Panc1 (cell line): Measurements from ENCODE around the gene CACNA1E. TPM values are rescaled to one million over a fixed set of nuclear protein-coding genes. Genes with fewer than 3 reads are reported as not detected.

Experiments used
- ATAC-seq: fragments of 200-7000 bp; cut with Tn5 transposase; 2 replicates; pipeline ENCODE4 v1.9.1; 2020; ENCODE audit warnings: mild to moderate bottlenecking, moderate library complexity
- BruUV-seq: library from RNA; stranded (reverse); fragments of 400-500 nt; replicated peaks from 2 replicates; lab custom pipeline; 2021; lab: Mats Ljungman, UMichigan
- CTCF ChIA-PET: fragments of 300-600 bp; sonication (Branson Sonifier 250); formaldehyde crosslinking; loops from one replicate; lab custom pipeline; 2022; ENCODE audit warnings: antibody characterized with exemption; lab: Charles Lee
- POLR2A ChIA-PET: fragments of 300-600 bp; sonication (Branson Sonifier 250); formaldehyde crosslinking; loops from one replicate; lab custom pipeline; 2022; ENCODE audit warnings: antibody characterized with exemption; lab: Charles Lee
- DNase-seq: peaks from one replicate; pipeline ENCODE4 v3.0.0-alpha.2; 2010; ENCODE audit warnings: low read depth, low spot score
- H3K27ac ChIP-seq: 2 replicates; pipeline ENCODE4 v1.5.1; 2011; ENCODE audit warnings: mild to moderate bottlenecking, low read length, inconsistent platforms
- H3K27me3 ChIP-seq: fragments of 200-500 bp; sonication (Bioruptor generic); 2 replicates; pipeline ENCODE4 v1.6.0; 2014; ENCODE audit warnings: low read length, inconsistent platforms; ENCODE audit not compliant: control insufficient read depth, insufficient read depth
- H3K36me3 ChIP-seq: fragments of 200-500 bp; sonication (Bioruptor generic); 2 replicates; pipeline ENCODE4 v1.5.1; 2014; ENCODE audit warnings: inconsistent platforms, mild to moderate bottlenecking, low read length, moderate library complexity; ENCODE audit not compliant: control insufficient read depth, insufficient read depth
- H3K4me1 ChIP-seq: 2 replicates; pipeline ENCODE4 v1.5.1; 2011; ENCODE audit warnings: inconsistent platforms, mild to moderate bottlenecking, low read length, moderate library complexity; ENCODE audit not compliant: control insufficient read depth, insufficient read depth
- H3K4me3 ChIP-seq, 2 experiments: 2 replicates each; pipeline ENCODE4 v1.5.1; 2011 to 2012; ENCODE audit warnings: low read depth in 2 of 2, low read length in 2 of 2, mild to moderate bottlenecking in 2 of 2, inconsistent platforms in 1 of 2, moderate library complexity in 1 of 2
- H3K9me3 ChIP-seq: fragments of 200-500 bp; sonication (Bioruptor generic); 2 replicates; pipeline ENCODE4 v1.5.1; 2014; ENCODE audit warnings: low read depth, mild to moderate bottlenecking, inconsistent platforms, low read length, moderate library complexity; ENCODE audit not compliant: control insufficient read depth, insufficient read depth
- POLR2AphosphoS5 ChIP-seq: IDR thresholded peaks from 2 replicates; pipeline ENCODE4 v1.6.1; 2012; ENCODE audit warnings: mild to moderate bottlenecking, low read depth, low read length, moderate library complexity
- SIN3A ChIP-seq: IDR thresholded peaks from 2 replicates; pipeline ENCODE4 v1.6.1; 2012; ENCODE audit warnings: low read depth, mild to moderate bottlenecking, low read length, moderate library complexity, borderline replicate concordance; ENCODE audit not compliant: insufficient read depth
- TCF7L2 ChIP-seq: IDR thresholded peaks from 2 replicates; pipeline ENCODE4 v1.6.1; 2011; ENCODE audit warnings: mild to moderate bottlenecking, low read depth, low read length, inconsistent platforms
- in situ Hi-C: cut with HindIII; loops from 2 replicates; pipeline ENCODE4 v1.10.0; 2016; ENCODE audit warnings: low sequenced_read_pairs, low pct_unique_long_range_greater_than_20kb
- intact Hi-C: fragments of 100-400 bp; cut with micrococcal nuclease; formaldehyde crosslinking; loops from one replicate; pipeline ENCODE4 v1.10.0; 2022; ENCODE audit not compliant: unreplicated experiment
- total RNA-seq: library from RNA; stranded (reverse); gene quantifications from one replicate; pipeline ENCODE4 v1.2.1, GENCODE V29; 2021; ENCODE audit not compliant: unreplicated experiment
- TF ChIP-seq, protein P1 (sequence below), 2 experiments: IDR thresholded peaks; 2 replicates each; pipeline ENCODE4 v1.6.1; 2011 to 2012; ENCODE audit warnings: low read depth in 2 of 2, control low read depth in 1 of 2, low read length in 1 of 2, mild to moderate bottlenecking in 1 of 2, moderate library complexity in 1 of 2; ENCODE audit not compliant: insufficient read depth in 1 of 2
- TF ChIP-seq, protein P2 (sequence below): fragments of 450-650 bp; IDR thresholded peaks from 2 replicates; pipeline ENCODE4 v1.5.1; 2017; ENCODE audit warnings: mild to moderate bottlenecking

Gene CACNA1E
- total RNA-seq, 1 experiment from 2014 or later = not detected

DNA sequence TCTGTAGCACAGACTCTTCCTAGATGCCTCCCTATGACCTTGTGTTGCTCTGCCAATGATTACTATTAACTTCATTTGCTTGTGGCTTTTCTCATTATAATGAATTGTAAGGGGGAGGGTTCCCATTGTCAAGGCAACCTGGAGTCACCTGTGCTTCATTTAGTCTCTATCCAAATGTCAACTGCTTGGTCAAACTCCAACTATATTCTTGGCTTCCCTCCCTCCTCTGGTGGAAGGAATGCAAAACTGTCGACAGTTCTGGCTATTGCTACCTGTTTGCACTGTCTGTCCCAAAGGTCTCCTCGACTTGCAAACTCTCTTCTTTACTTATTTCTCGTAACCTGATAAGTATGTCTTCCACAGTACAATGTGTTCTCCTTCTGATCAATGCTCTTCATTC lies 100.3 kb downstream of the CACNA1E start:
- ATAC-seq = no peak
- in situ Hi-C loops = no loop called here
- H3K4me1 ChIP-seq = no peaks in the 10 kb centered on the region
- no TSS peak for BruUV-seq
- DNase-seq = no peak
- intact Hi-C loops = no loop called here
- no peak overlapping the region for H3K4me3 ChIP-seq
- H3K9me3 ChIP-seq = no peaks in the 10 kb centered on the region
- ChIA-PET CTCF (no interaction called here), POLR2A (no interaction called here)
- no peaks in the 10 kb centered on the region for H3K36me3 ChIP-seq
- H3K27me3 ChIP-seq = no peaks in the 10 kb centered on the region; the same call in 1 of the 2 replicates
- no peak for TF ChIP-seq TCF7L2
- TF ChIP-seq SIN3A = no peak
- no peak for TF ChIP-seq POLR2AphosphoS5
- TF ChIP-seq, protein P1, sequence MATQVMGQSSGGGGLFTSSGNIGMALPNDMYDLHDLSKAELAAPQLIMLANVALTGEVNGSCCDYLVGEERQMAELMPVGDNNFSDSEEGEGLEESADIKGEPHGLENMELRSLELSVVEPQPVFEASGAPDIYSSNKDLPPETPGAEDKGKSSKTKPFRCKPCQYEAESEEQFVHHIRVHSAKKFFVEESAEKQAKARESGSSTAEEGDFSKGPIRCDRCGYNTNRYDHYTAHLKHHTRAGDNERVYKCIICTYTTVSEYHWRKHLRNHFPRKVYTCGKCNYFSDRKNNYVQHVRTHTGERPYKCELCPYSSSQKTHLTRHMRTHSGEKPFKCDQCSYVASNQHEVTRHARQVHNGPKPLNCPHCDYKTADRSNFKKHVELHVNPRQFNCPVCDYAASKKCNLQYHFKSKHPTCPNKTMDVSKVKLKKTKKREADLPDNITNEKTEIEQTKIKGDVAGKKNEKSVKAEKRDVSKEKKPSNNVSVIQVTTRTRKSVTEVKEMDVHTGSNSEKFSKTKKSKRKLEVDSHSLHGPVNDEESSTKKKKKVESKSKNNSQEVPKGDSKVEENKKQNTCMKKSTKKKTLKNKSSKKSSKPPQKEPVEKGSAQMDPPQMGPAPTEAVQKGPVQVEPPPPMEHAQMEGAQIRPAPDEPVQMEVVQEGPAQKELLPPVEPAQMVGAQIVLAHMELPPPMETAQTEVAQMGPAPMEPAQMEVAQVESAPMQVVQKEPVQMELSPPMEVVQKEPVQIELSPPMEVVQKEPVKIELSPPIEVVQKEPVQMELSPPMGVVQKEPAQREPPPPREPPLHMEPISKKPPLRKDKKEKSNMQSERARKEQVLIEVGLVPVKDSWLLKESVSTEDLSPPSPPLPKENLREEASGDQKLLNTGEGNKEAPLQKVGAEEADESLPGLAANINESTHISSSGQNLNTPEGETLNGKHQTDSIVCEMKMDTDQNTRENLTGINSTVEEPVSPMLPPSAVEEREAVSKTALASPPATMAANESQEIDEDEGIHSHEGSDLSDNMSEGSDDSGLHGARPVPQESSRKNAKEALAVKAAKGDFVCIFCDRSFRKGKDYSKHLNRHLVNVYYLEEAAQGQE (IDR thresholded peaks at IDR 0.05; ENCODE audit: insufficient read depth in 1 of 2, low read depth in 2 of 2, low read length in 1 of 2) = no peak
- TF ChIP-seq, protein P2, sequence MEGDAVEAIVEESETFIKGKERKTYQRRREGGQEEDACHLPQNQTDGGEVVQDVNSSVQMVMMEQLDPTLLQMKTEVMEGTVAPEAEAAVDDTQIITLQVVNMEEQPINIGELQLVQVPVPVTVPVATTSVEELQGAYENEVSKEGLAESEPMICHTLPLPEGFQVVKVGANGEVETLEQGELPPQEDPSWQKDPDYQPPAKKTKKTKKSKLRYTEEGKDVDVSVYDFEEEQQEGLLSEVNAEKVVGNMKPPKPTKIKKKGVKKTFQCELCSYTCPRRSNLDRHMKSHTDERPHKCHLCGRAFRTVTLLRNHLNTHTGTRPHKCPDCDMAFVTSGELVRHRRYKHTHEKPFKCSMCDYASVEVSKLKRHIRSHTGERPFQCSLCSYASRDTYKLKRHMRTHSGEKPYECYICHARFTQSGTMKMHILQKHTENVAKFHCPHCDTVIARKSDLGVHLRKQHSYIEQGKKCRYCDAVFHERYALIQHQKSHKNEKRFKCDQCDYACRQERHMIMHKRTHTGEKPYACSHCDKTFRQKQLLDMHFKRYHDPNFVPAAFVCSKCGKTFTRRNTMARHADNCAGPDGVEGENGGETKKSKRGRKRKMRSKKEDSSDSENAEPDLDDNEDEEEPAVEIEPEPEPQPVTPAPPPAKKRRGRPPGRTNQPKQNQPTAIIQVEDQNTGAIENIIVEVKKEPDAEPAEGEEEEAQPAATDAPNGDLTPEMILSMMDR = peak; percentile 16; the same call in 1 of the 2 replicates
- H3K27ac ChIP-seq = no peak overlapping the region

DNA sequence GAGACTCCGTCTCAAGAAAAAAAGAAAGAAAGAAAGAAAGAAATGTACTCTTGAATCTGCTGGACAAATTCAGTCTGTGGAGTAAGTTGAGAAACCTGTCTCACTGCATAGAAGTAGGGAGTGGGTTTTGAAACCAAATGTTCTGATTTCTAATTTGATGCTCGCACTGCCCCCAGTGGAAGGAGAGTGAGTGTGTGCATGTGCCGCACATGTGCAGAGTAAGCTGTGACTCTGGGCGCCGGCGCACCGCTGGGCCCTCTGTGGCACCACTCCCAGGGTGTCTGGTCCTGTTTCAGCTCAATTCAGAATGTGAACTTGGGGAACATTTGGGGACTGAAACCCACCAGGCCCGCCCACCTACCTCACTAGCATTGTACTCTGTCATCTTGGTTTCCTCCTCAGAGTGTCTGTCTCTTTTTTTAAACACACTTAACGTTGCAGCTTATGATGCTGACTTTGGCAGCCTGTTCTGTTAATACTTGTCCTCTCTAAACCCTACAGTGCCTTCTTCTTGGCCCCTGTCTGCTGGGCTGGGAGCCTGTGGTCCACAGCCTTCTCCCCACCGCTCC lies 104.6 kb downstream of the CACNA1E start:
- DNase-seq = no peak
- H3K4me3 ChIP-seq = no peak overlapping the region
- no TSS peak for BruUV-seq
- H3K9me3 ChIP-seq = no peaks in the 10 kb centered on the region
- no peak overlapping the region for H3K27ac ChIP-seq
- H3K4me1 ChIP-seq = no peaks in the 10 kb centered on the region
- TF ChIP-seq, protein P2 = peak; percentile 23
- no peak for TF ChIP-seq TCF7L2
- ChIA-PET CTCF (no interaction called here), POLR2A (no interaction called here)
- ATAC-seq = peak; percentile 66; the same call in 1 of the 2 replicates
- in situ Hi-C loops (no loop called here), intact Hi-C loops (no loop called here)
- no peaks in the 10 kb centered on the region for H3K36me3 ChIP-seq
- H3K27me3 ChIP-seq = no peaks in the 10 kb centered on the region; the same call in 1 of the 2 replicates
